Neutrophil (primary cell): ENCODE results near the gene GARIN5A.

Experiments used
- H3K27ac ChIP-seq: fragments of 200-600 bp; sonication (generic); 2 replicates; pipeline ENCODE4 v1.5.1; 2016; ENCODE audit warnings: mild to moderate bottlenecking, moderate library complexity
- H3K27me3 ChIP-seq: fragments of 200-600 bp; sonication (generic); 2 replicates; pipeline ENCODE4 v1.6.0; 2016; ENCODE audit warnings: mild to moderate bottlenecking
- H3K36me3 ChIP-seq: fragments of 200-600 bp; sonication (generic); 2 replicates; pipeline ENCODE4 v1.5.1; 2017
- H3K4me1 ChIP-seq, 2 experiments: fragments of 200-600 bp in 1 of 2; sonication (generic) in 1 of 2; 1 replicate in 1 of 2; 2 replicates in 1 of 2; pipeline versions ENCODE4 v1.5.1 to v1.6.1; 2013 to 2016; ENCODE audit warnings: low read depth in 1 of 2, low read length in 1 of 2, mild to moderate bottlenecking in 1 of 2, moderate library complexity in 1 of 2; ENCODE audit not compliant: control insufficient read depth in 1 of 2, insufficient read depth in 1 of 2
- H3K4me3 ChIP-seq, 2 experiments: fragments of 200-600 bp in 1 of 2; sonication (generic) in 1 of 2; 1 replicate in 1 of 2; 2 replicates in 1 of 2; pipeline ENCODE4 v1.5.1; 2013 to 2016; ENCODE audit warnings: low read depth in 1 of 2, low read length in 1 of 2, mild to moderate bottlenecking in 1 of 2, moderate library complexity in 1 of 2
- H3K9me3 ChIP-seq: fragments of 200-600 bp; sonication (generic); 2 replicates; pipeline ENCODE4 v1.5.1; 2016
- CTCF ChIP-seq: fragments of 200-600 bp; sonication (generic); IDR thresholded peaks from 2 replicates; pipeline ENCODE4 v1.5.1; 2016; ENCODE audit warnings: antibody characterized with exemption

GARIN5A gene

GRCh38 chr19:50432221-50433028 lies 44.2 kb downstream of the GARIN5A start, which contains the start of gene MYBPC2:
Gene MYBPC2, plus strand, starts transcription at chr19:50432892. Its CDS starts 62 bp downstream, at chr19:50432954.
- H3K9me3 ChIP-seq = no peaks in the 10 kb centered on the region
- H3K4me3 ChIP-seq = peak within 1 kb of the TSS; percentile 56 to 78
- TF ChIP-seq CTCF = no peak
- H3K27ac ChIP-seq = peak within 1 kb of the TSS; percentile 67
- peaks cover 42% of the 10 kb centered on the region for H3K27me3 ChIP-seq
- no peaks in the 10 kb centered on the region for H3K36me3 ChIP-seq
- peaks cover 17 to 28% of the 10 kb centered on the region in 2 experiments for H3K4me1 ChIP-seq

- H3K27me3 ChIP-seq = peaks cover 42% of the 10 kb centered on the region
- H3K4me1 ChIP-seq = peaks cover 17 to 28% of the 10 kb centered on the region in 2 experiments
- no peaks in the 10 kb centered on the region for H3K9me3 ChIP-seq
- no peak for TF ChIP-seq CTCF
- H3K27ac ChIP-seq = peak overlapping the region; percentile 67
- H3K4me3 ChIP-seq = peak overlapping the region; percentile 56 to 78
- no peaks in the 10 kb centered on the region for H3K36me3 ChIP-seq
These were observed 45.1 kb downstream of the GARIN5A start for GRCh38 chr19:50431343-50432220.

- Histone ChIP-seq H3K9me3 (no peaks in the 10 kb centered on the region), H3K36me3 (no peaks in the 10 kb centered on the region), H3K27ac (peak overlapping the region; percentile 67), H3K4me1 (peaks cover 17 to 28% of the 10 kb centered on the region in 2 experiments), H3K27me3 (peaks cover 35% of the 10 kb centered on the region), H3K4me3 (peak overlapping the region; percentile 56 to 78)
- no peak for TF ChIP-seq CTCF
These were observed 45.7 kb downstream of the GARIN5A start for GRCh38 chr19:50430888-50431342.

GRCh38 chr19:50428772-50429463 lies 47.7 kb downstream of the GARIN5A start:
- no peak overlapping the region for H3K27ac ChIP-seq

More at GRCh38 chr19:50428772-50429463, 47.7 kb downstream of the GARIN5A start:
- H3K9me3 ChIP-seq = no peaks in the 10 kb centered on the region
- peaks cover 21% of the 10 kb centered on the region for H3K27me3 ChIP-seq
- TF ChIP-seq CTCF = no peak
- peaks cover 17 to 28% of the 10 kb centered on the region in 2 experiments for H3K4me1 ChIP-seq
- H3K4me3 ChIP-seq = no peak overlapping the region
- H3K36me3 ChIP-seq = no peaks in the 10 kb centered on the region
